22Rv1 (cell line): Measurements from ENCODE around the gene LGR5.

ENCODE experiments used
- H3K27ac ChIP-seq: fragments of 450-650 bp; 2 replicates; pipeline ENCODE4 v1.5.1; 2017
- ZFX ChIP-seq: fragments of 450-650 bp; IDR thresholded peaks from 2 replicates; pipeline ENCODE4 v1.6.1; 2017; ENCODE audit warnings: antibody characterized with exemption, borderline replicate concordance
- TF ChIP-seq, protein P1 (sequence below): fragments of 450-650 bp; IDR thresholded peaks from 2 replicates; pipeline ENCODE4 v1.5.1; 2017; ENCODE audit warnings: mild to moderate bottlenecking

Gene LGR5, protein sequence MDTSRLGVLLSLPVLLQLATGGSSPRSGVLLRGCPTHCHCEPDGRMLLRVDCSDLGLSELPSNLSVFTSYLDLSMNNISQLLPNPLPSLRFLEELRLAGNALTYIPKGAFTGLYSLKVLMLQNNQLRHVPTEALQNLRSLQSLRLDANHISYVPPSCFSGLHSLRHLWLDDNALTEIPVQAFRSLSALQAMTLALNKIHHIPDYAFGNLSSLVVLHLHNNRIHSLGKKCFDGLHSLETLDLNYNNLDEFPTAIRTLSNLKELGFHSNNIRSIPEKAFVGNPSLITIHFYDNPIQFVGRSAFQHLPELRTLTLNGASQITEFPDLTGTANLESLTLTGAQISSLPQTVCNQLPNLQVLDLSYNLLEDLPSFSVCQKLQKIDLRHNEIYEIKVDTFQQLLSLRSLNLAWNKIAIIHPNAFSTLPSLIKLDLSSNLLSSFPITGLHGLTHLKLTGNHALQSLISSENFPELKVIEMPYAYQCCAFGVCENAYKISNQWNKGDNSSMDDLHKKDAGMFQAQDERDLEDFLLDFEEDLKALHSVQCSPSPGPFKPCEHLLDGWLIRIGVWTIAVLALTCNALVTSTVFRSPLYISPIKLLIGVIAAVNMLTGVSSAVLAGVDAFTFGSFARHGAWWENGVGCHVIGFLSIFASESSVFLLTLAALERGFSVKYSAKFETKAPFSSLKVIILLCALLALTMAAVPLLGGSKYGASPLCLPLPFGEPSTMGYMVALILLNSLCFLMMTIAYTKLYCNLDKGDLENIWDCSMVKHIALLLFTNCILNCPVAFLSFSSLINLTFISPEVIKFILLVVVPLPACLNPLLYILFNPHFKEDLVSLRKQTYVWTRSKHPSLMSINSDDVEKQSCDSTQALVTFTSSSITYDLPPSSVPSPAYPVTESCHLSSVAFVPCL

DNA sequence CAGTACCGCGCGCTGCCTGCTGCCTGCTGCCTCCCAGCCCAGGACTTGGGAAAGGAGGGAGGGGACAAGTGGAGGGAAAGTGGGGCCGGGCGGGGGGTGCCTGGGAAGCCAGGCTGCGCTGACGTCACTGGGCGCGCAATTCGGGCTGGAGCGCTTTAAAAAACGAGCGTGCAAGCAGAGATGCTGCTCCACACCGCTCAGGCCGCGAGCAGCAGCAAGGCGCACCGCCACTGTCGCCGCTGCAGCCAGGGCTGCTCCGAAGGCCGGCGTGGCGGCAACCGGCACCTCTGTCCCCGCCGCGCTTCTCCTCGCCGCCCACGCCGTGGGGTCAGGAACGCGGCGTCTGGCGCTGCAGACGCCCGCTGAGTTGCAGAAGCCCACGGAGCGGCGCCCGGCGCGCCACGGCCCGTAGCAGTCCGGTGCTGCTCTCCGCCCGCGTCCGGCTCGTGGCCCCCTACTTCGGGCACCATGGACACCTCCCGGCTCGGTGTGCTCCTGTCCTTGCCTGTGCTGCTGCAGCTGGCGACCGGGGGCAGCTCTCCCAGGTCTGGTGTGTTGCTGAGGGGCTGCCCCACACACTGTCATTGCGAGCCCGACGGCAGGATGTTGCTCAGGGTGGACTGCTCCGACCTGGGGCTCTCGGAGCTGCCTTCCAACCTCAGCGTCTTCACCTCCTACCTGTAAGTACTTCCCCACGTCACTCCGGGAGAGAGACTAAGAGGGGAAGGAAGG lies at the start of gene LGR5:
LGR5 (plus strand) TSS at position 186 of the 732 bp plus-strand sequence; CDS start at position 469, 283 bp downstream.
- TF ChIP-seq, protein P1, sequence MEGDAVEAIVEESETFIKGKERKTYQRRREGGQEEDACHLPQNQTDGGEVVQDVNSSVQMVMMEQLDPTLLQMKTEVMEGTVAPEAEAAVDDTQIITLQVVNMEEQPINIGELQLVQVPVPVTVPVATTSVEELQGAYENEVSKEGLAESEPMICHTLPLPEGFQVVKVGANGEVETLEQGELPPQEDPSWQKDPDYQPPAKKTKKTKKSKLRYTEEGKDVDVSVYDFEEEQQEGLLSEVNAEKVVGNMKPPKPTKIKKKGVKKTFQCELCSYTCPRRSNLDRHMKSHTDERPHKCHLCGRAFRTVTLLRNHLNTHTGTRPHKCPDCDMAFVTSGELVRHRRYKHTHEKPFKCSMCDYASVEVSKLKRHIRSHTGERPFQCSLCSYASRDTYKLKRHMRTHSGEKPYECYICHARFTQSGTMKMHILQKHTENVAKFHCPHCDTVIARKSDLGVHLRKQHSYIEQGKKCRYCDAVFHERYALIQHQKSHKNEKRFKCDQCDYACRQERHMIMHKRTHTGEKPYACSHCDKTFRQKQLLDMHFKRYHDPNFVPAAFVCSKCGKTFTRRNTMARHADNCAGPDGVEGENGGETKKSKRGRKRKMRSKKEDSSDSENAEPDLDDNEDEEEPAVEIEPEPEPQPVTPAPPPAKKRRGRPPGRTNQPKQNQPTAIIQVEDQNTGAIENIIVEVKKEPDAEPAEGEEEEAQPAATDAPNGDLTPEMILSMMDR, result no peak
- no peak for TF ChIP-seq ZFX
- H3K27ac ChIP-seq, result no peak within 1 kb of the TSS

DNA sequence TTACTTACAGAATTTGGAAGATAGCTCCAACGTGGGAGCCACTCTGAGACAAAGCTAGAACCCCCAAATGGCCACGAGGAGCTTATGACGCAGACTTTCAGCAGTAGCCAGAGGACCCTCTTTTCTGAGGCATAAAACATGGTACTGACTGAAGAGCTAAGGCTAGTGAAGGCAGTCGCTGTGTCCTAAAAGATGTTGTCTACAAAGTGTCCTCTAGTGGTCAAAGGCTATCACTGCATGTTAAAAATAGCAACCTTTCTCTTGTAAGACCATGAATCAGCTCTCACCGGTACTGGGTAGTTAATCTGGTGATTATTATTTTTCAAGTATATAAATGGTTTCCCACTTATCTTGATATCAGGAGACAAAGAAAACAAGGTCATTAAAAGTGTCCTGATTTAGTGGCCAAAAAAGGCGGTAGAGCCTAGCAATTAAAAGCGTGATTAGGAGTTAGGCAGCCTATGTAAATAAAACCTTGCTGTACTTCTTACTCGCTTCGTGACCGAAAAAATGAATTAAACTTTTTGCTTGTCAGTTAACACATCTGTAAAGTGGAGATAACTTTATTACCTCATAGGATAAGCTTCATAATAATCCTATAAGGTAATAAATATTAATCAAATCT lies 47.0 kb upstream of the LGR5 start:
- TF ChIP-seq ZFX, result no peak
- TF ChIP-seq, protein P1, result peak; percentile 96
- peak overlapping the region; percentile 25 for H3K27ac ChIP-seq

DNA sequence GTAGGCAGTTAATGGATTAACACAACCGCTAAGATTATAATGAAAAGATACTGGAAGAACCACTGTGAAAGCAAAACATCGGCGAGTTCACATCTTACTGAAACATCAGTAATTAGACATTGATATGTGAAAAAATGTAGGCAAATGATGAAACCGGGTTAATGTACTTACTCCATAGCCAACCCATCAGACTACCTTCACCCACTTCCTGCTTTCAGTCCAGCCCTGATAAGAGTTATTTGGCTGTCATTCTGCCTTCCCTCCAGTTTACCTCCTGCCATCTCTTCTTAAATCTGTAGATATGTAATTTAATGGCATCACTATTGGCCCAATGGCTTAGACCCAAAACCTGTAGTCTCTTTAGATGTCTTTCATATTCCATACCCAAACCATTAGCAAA lies 46.0 kb upstream of the LGR5 start:
- peak overlapping the region; percentile 25; the same call in 1 of the 2 replicates for H3K27ac ChIP-seq
- TF ChIP-seq, protein P1, result no peak
- TF ChIP-seq ZFX, result no peak

DNA sequence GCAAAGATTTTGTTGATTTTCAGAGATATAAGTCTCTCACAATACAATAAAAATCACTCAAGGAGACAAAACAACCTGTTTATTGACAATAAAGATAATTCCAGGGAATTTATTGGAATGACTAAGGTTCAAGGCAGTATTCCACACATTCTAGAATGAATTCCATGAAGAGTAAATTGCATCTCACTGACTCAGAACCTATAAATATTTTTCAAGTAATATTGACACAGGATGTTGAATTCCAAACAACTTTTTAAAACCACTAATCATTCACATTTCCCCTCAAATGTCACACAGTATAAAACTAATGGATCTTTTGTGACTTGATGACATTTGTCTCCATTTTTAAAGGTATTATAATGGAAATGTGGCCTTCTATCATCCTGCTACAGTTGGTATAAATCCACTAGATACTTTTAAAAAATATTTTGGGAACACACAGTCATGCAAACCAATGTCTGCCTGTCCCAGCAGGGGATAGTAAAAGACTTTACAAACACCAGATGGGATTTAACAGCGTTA lies 42.1 kb upstream of the LGR5 start:
- no peak overlapping the region for H3K27ac ChIP-seq
- TF ChIP-seq, protein P1, result no peak
- TF ChIP-seq ZFX, result no peak

DNA sequence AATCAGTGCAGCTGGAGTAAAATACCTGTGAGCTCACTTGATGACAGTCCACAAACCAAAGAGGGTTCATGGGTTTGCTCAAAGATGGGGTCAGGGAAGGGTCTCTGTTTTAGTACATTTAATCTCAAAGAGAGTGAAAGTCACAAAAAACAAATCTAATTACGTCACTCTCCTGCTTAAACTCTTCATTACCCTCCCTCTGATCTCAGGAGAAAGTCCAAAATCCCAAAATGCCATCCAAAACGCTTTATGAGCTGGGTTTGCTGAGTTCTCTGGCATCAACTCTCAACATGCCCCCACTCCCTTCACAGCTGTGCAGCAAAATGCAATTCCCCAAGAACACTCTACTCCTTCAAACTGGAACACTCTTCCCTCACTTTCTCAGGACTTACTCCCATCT lies 40.4 kb upstream of the LGR5 start:
- no peak overlapping the region for H3K27ac ChIP-seq
- TF ChIP-seq ZFX, result no peak
- TF ChIP-seq, protein P1, result no peak

DNA sequence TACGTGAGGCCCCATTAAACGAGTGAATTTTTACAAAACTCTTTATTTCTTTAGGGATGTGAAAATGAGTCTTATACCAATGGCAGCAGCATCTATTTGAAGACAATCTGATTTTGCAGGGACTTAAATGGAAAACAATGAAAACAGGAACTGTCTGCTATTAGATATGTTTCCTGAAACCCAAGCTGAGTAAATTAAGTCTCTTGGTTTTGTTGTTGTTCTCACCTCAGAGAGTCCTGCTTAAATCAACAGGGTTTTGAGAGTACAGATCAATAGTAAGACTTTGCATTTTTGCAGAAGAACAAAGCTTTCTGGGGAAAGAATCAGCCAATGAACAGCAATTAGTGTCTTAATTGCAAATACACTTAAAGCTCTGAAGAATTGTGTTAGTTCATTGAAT lies 39.1 kb upstream of the LGR5 start:
- H3K27ac ChIP-seq, result no peak overlapping the region
- TF ChIP-seq, protein P1, result no peak
- no peak for TF ChIP-seq ZFX
